GM18867 (cell line): ENCODE results near the gene LYPD6.
A peak's percentile ranks its signal among the peaks of the same experiment; 100 is the strongest.
"Not testable (repeated sequence)": the region's sequence is repeated elsewhere in the genome, so short reads cannot be mapped to it uniquely, and the experiment has no call there.

Experiments
- ATAC-seq: cut with Tn5 transposase; IDR thresholded peaks from one replicate; pipeline ENCODE4 v1.9.1; 2021; ENCODE audit warnings: mild to moderate bottlenecking, moderate library complexity; ENCODE audit not compliant: unreplicated experiment

LYPD6 gene

GRCh38 chr2:149330127-149331022 is at the start of gene LYPD6:
LYPD6 (plus strand) TSS chr2:149330587; CDS start chr2:149437709, 107,122 bp downstream.
- ATAC-seq: peak; percentile 67

- no peak for ATAC-seq
Observed at GRCh38 chr2:149281441-149281840, 48.9 kb upstream of the LYPD6 start.

- ATAC-seq: no peak
Observed at GRCh38 chr2:149290662-149291061, 39.7 kb upstream of the LYPD6 start.

GRCh38 chr2:149291881-149292280 is 38.5 kb upstream of the LYPD6 start:
- no peak for ATAC-seq

GRCh38 chr2:149296031-149296430 is 34.4 kb upstream of the LYPD6 start:
- no peak for ATAC-seq

- ATAC-seq: no peak
Observed at GRCh38 chr2:149307014-149307413, 23.4 kb upstream of the LYPD6 start.

- ATAC-seq: no peak
Observed at GRCh38 chr2:149310349-149310748, 20.0 kb upstream of the LYPD6 start.

- no peak for ATAC-seq
Observed at GRCh38 chr2:149312039-149312438, 18.3 kb upstream of the LYPD6 start.

- ATAC-seq: peak; percentile 99
Observed at GRCh38 chr2:149313512-149313972, 16.8 kb upstream of the LYPD6 start.

- no peak for ATAC-seq
Observed at GRCh38 chr2:149314687-149315086, 15.7 kb upstream of the LYPD6 start.

GRCh38 chr2:149315461-149315860 is 14.9 kb upstream of the LYPD6 start:
- no peak for ATAC-seq

GRCh38 chr2:149318566-149318965 is 11.8 kb upstream of the LYPD6 start:
- ATAC-seq: not testable (repeated sequence)

- no peak for ATAC-seq
Observed at GRCh38 chr2:149320362-149320761, 10.0 kb upstream of the LYPD6 start.

- ATAC-seq: no peak
Observed at GRCh38 chr2:149329068-149329467, 1.3 kb upstream of the LYPD6 start.

- no peak for ATAC-seq
Observed at GRCh38 chr2:149329489-149330126, 779 bp upstream of the LYPD6 start.

GRCh38 chr2:149331023-149331400 is 625 bp downstream of the LYPD6 start:
- ATAC-seq: no peak

- ATAC-seq: no peak
Observed at GRCh38 chr2:149332364-149332763, 2.0 kb downstream of the LYPD6 start.

GRCh38 chr2:149333636-149334035 is 3.2 kb downstream of the LYPD6 start:
- no peak for ATAC-seq

- no peak for ATAC-seq
Observed at GRCh38 chr2:149334156-149334555, 3.8 kb downstream of the LYPD6 start.

- no peak for ATAC-seq
Observed at GRCh38 chr2:149339324-149339723, 8.9 kb downstream of the LYPD6 start.

- ATAC-seq: no peak
Observed at GRCh38 chr2:149342509-149342908, 12.1 kb downstream of the LYPD6 start.

GRCh38 chr2:149344105-149344504 is 13.7 kb downstream of the LYPD6 start:
- no peak for ATAC-seq
